H1 (cell line): ENCODE measurements around the gene PPM1L. TPM values are rescaled to one million over a fixed set of nuclear protein-coding genes. Genes with fewer than 3 reads are reported as not detected.

ENCODE experiments used
- CTCF ChIP-seq, 3 experiments: IDR thresholded peaks; 1 replicate in 2 of 3; 2 replicates in 1 of 3; pipeline versions ENCODE4 v1.5.1 to v1.6.1; 2011; ENCODE audit warnings: low read length in 3 of 3, mild to moderate bottlenecking in 3 of 3, inconsistent platforms in 2 of 3, low read depth in 1 of 3, moderate library complexity in 1 of 3; ENCODE audit not compliant: insufficient read depth in 1 of 3; ENCODE audit errors: control extremely low read depth in 1 of 3
- EZH2 ChIP-seq: fragments of 200-600 bp; sonication (generic); IDR thresholded peaks from 2 replicates; pipeline ENCODE4 v1.7.1; 2012; ENCODE audit warnings: low read depth, mild to moderate bottlenecking, moderate library complexity, low read length, inconsistent platforms; ENCODE audit not compliant: severe bottlenecking
- RFX5 ChIP-seq: IDR thresholded peaks from 2 replicates; pipeline ENCODE4 v1.6.1; 2011; ENCODE audit warnings: low read depth, low read length, improper control_type of control experiment, borderline replicate concordance
- SIN3A ChIP-seq, 2 experiments: IDR thresholded peaks in 1 of 2; conservative IDR thresholded peaks in 1 of 2; 2 replicates each; pipeline ENCODE4 v1.6.1; 2011 to 2012; ENCODE audit warnings: low read length in 2 of 2, improper control_type of control experiment in 1 of 2, low read depth in 1 of 2, mild to moderate bottlenecking in 1 of 2
- polyA plus RNA-seq, 7 experiments: library from polyadenylated mRNA; depleted of rRNA in 3 of 7; stranded (reverse) in 5 of 7; unstranded in 2 of 7; fragments of >200 nt in 5 of 7; fragments of 200-250 nt in 2 of 7; gene quantifications; 1 replicate in 5 of 7; 2 replicates in 1 of 7; 4 replicates in 1 of 7; pipeline versions ENCODE4 v1.2.1 to v1.2.3, GENCODE V29; 2011 to 2013; ENCODE audit warnings: missing spikeins in 2 of 7, mixed read lengths in 2 of 7
- total RNA-seq: library from RNA; stranded (reverse); fragmentation: NEBNext Ultra II Directional; extraction: Animal tissue kit (Norgen Biotek cat#: 25700); gene quantifications from 2 replicates; pipeline ENCODE4 v1.2.1, GENCODE V29; 2021

Gene PPM1L
- total and polyA plus RNA-seq, 2 of the 8 experiments (the other 6 are each of a cell fraction or from before 2014, with no cell fraction given) = 2.8 to 18.1 TPM

DNA sequence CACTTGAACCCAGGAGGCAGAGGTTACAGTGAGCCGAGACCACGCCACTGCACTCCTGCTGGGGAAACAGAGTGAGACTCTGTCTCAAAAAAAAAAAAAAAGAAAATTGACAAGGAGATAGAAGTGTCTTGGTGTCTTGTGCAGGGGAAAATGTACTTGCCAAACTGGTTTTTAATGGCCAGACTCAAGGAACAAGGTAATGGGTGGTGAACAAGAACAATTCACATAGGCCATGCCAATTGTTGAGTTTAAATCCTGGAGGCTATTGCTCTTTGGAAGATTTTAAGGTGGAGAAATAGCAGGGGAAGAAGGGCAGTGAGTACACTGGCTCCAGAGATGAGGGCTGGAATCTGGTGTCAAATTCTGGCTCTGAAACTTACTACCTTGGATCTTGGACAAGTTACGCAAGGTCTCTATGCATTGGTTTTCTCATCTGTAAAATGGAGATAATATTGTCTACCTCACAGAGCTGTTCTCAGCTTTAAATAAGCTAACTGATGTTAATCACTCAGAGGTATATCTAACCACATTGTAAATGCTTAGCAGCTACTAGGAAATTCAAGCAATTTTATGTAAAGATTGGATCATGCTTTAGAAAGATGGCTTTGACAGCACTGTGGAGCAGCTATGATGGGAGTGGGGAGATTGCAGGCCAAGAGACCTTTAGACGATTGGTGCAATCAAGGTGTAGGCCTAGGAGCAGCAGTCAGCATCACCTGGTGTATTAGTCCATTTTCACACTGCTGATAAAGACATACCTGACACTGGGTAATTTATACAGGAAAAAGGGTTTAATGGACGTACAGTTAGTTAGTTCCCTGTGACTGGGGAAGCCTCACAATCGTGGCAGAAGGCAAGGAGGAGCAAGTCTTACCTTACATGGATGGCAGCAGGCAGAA, 270.8 kb downstream of the PPM1L start (continued):
- no peak for TF ChIP-seq RFX5
- no peak for TF ChIP-seq SIN3A (conservative IDR thresholded peaks at IDR 0.05 in 1 of 2, IDR thresholded peaks at IDR 0.05 in 1 of 2; ENCODE audit: low read depth in 1 of 2, low read length in 2 of 2)
- TF ChIP-seq EZH2 = no peak
- TF ChIP-seq CTCF (IDR thresholded peaks at IDR 0.05; ENCODE audit: control extremely low read depth in 1 of 3, insufficient read depth in 1 of 3, low read depth in 1 of 3, low read length in 3 of 3) = no peak
